WERI-Rb-1 (cell line): ENCODE results near the gene TMTC1.

ENCODE experiments used
- DNase-seq: peaks from one replicate; pipeline ENCODE4 v3.0.0-alpha.2; 2020
- H3K27ac ChIP-seq: fragments of 250-450 bp; sonication (Bioruptor Pico); 2 replicates; pipeline ENCODE4 v1.5.1; 2020; ENCODE audit warnings: mild to moderate bottlenecking, moderate library complexity
- H3K27me3 ChIP-seq: fragments of 250-450 bp; sonication (Bioruptor Pico); 2 replicates; pipeline ENCODE4 v1.5.1; 2021; ENCODE audit warnings: mild to moderate bottlenecking, low read depth, moderate library complexity; ENCODE audit not compliant: insufficient read depth, severe bottlenecking
- H3K36me3 ChIP-seq: fragments of 250-450 bp; sonication (Bioruptor Pico); 2 replicates; pipeline ENCODE4 v1.5.1; 2020; ENCODE audit warnings: mild to moderate bottlenecking, moderate library complexity
- H3K4me3 ChIP-seq: 2 replicates; pipeline ENCODE4 v1.5.1; 2011; ENCODE audit warnings: low read depth, mild to moderate bottlenecking, control low read depth, low read length
- H3K9me3 ChIP-seq: fragments of 250-450 bp; sonication (Bioruptor Pico); 2 replicates; pipeline ENCODE4 v1.5.1; 2021; ENCODE audit warnings: mild to moderate bottlenecking, moderate library complexity; ENCODE audit not compliant: severe bottlenecking
- TF ChIP-seq, protein P1 (sequence below): IDR thresholded peaks from 2 replicates; pipeline ENCODE4 v1.5.1; 2011; ENCODE audit warnings: low read depth, mild to moderate bottlenecking, control low read depth, inconsistent platforms, low read length

The TMTC1 gene

GRCh38 chr12:29771165-29771564 is 12.6 kb downstream of the TMTC1 start:
- Histone ChIP-seq H3K27ac (no peak overlapping the region), H3K9me3 (no peaks in the 10 kb centered on the region), H3K4me3 (no peak overlapping the region), H3K27me3 (no peaks in the 10 kb centered on the region), H3K36me3 (no peaks in the 10 kb centered on the region)
- TF ChIP-seq, protein P1, sequence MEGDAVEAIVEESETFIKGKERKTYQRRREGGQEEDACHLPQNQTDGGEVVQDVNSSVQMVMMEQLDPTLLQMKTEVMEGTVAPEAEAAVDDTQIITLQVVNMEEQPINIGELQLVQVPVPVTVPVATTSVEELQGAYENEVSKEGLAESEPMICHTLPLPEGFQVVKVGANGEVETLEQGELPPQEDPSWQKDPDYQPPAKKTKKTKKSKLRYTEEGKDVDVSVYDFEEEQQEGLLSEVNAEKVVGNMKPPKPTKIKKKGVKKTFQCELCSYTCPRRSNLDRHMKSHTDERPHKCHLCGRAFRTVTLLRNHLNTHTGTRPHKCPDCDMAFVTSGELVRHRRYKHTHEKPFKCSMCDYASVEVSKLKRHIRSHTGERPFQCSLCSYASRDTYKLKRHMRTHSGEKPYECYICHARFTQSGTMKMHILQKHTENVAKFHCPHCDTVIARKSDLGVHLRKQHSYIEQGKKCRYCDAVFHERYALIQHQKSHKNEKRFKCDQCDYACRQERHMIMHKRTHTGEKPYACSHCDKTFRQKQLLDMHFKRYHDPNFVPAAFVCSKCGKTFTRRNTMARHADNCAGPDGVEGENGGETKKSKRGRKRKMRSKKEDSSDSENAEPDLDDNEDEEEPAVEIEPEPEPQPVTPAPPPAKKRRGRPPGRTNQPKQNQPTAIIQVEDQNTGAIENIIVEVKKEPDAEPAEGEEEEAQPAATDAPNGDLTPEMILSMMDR: no peak
- no peak for DNase-seq

DNA sequence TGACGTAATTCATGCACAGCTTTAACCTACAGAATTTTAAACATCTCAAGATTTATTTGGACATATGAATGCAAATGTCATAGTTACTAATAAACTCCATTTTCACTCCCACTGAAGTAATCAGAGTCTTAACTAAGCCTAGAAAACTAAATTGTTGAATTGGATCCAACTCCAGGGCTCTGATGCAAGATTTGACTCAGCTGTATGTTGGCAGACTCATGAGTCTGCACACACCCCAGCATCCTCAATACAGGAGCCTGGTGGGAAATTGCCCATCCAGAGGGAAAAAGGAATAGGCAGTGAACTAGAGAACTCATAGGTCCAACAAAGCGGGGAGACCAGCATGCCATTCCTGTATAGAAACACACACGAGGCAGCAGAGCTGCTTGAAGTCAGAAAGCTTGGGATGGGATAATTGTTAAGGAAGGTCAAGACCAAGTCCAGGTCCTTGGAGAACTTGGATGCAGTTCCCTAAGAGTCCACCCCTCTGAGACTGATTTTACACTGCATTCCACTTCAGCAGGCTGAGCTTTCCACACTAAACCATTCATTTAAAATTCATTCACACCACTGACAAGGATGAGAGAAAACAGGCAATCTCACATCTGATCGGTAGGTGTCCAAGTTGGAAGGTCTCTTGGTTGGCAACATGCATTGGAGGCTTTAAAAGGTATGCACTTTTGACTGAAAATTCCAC is 14.4 kb downstream of the TMTC1 start:
- H3K27ac ChIP-seq: no peak overlapping the region
- TF ChIP-seq, protein P1: no peak

GRCh38 chr12:29768372-29768771 is 15.4 kb downstream of the TMTC1 start:
- no peaks in the 10 kb centered on the region for H3K36me3 ChIP-seq
- H3K27me3 ChIP-seq: no peaks in the 10 kb centered on the region
- H3K4me3 ChIP-seq: no peak overlapping the region
- TF ChIP-seq, protein P1: no peak
- H3K27ac ChIP-seq: no peak overlapping the region
- H3K9me3 ChIP-seq: no peaks in the 10 kb centered on the region
- no peak for DNase-seq

More for the DNA sequence above, 14.4 kb downstream of the TMTC1 start:
- no peaks in the 10 kb centered on the region for H3K36me3 ChIP-seq
- no peaks in the 10 kb centered on the region for H3K9me3 ChIP-seq
- no peak overlapping the region for H3K4me3 ChIP-seq
- no peak for DNase-seq
- H3K27me3 ChIP-seq: no peaks in the 10 kb centered on the region

DNA sequence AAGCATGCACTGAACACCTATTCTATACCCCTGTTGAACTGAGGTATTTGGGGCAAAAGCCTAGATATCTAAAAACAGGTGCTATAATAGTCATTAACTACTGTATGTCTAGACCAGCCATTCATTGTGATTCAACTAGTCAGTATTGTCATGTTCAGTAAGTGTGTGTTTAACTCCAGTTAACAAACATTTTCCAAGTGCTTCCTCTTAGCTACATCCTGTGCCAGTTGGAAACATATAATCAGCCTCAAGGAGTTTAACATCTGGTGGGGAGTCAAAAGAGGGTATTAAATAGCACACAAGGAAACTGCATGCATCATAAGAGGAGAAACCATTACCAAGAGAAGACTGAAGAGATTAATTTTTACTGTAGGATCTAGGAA is 20.4 kb downstream of the TMTC1 start:
- TF ChIP-seq, protein P1: no peak
- no peaks in the 10 kb centered on the region for H3K27me3 ChIP-seq

GRCh38 chr12:29762637-29763300 is 21.0 kb downstream of the TMTC1 start:
- TF ChIP-seq, protein P1: no peak
- no peak overlapping the region for H3K27ac ChIP-seq
- DNase-seq: no peak
- no peaks in the 10 kb centered on the region for H3K9me3 ChIP-seq
- no peaks in the 10 kb centered on the region for H3K36me3 ChIP-seq
- H3K27me3 ChIP-seq: no peaks in the 10 kb centered on the region
- no peak overlapping the region for H3K4me3 ChIP-seq

More for the DNA sequence above, 20.4 kb downstream of the TMTC1 start:
- Histone ChIP-seq H3K4me3 (no peak overlapping the region), H3K36me3 (no peaks in the 10 kb centered on the region), H3K27ac (no peak overlapping the region), H3K9me3 (no peaks in the 10 kb centered on the region)
- no peak for DNase-seq
